ENCODE data around the gene PLCG1. TPM values are rescaled to one million over a fixed set of nuclear protein-coding genes. Genes with fewer than 3 reads are reported as not detected.

The PLCG1 gene
- total RNA-seq, 2 donors from 2014 or later = 81.0 to 83.0 TPM

GRCh38 chr20:41191562-41192500 is 54.5 kb downstream of the PLCG1 start:
- no peak for DNase-seq (ENCODE audit: low spot score)
- intact Hi-C loops (cut with DNase I) = no loop called here

- intact Hi-C loops (cut with DNase I) = no loop called here
- no peak for DNase-seq (ENCODE audit: low spot score)
Measured at GRCh38 chr20:41192575-41192974, 55.2 kb downstream of the PLCG1 start.

- DNase-seq (ENCODE audit: low spot score) = no peak
- intact Hi-C loops (cut with DNase I) = no loop called here
Measured at GRCh38 chr20:41196653-41197225, 59.4 kb downstream of the PLCG1 start.

- intact Hi-C loops (cut with DNase I) = loop anchor here in 1 of 2 donors (2.0 kb wide), 1 partner anchor 74 kb away; no protein-coding TSS in a partner anchor
- DNase-seq (ENCODE audit: low spot score) = no peak
Measured at GRCh38 chr20:41198443-41198842, 61.1 kb downstream of the PLCG1 start.

- intact Hi-C loops (cut with DNase I) = no loop called here
- no peak for DNase-seq (ENCODE audit: low spot score)
Measured at GRCh38 chr20:41200446-41201202, 63.3 kb downstream of the PLCG1 start.

- DNase-seq (ENCODE audit: low spot score) = no peak
- intact Hi-C loops (cut with DNase I) = no loop called here
Measured at GRCh38 chr20:41201760-41202159, 64.4 kb downstream of the PLCG1 start.

- intact Hi-C loops (cut with DNase I) = no loop called here
- DNase-seq (ENCODE audit: low spot score) = no peak
Measured at GRCh38 chr20:41202426-41202825, 65.1 kb downstream of the PLCG1 start.

GRCh38 chr20:41203660-41204059 is 66.3 kb downstream of the PLCG1 start:
- intact Hi-C loops (cut with DNase I) = no loop called here

GRCh38 chr20:41204304-41205265 is 67.2 kb downstream of the PLCG1 start:
- intact Hi-C loops (cut with DNase I) = no loop called here
- no peak for DNase-seq (ENCODE audit: low spot score)

More at GRCh38 chr20:41203660-41204059, 66.3 kb downstream of the PLCG1 start:
- no peak for DNase-seq (ENCODE audit: low spot score)

- intact Hi-C loops (cut with DNase I) = no loop called here
- no peak for DNase-seq (ENCODE audit: low spot score)
Measured at GRCh38 chr20:41205313-41205712, 68.0 kb downstream of the PLCG1 start.

GRCh38 chr20:41213150-41213820 is 75.9 kb downstream of the PLCG1 start:
- intact Hi-C loops (cut with DNase I) = no loop called here
- no peak for DNase-seq (ENCODE audit: low spot score)

- intact Hi-C loops (cut with DNase I) = no loop called here
- DNase-seq (ENCODE audit: low spot score) = no peak
Measured at GRCh38 chr20:41214202-41214601, 76.9 kb downstream of the PLCG1 start.

- DNase-seq (ENCODE audit: low spot score) = no peak
- intact Hi-C loops (cut with DNase I) = no loop called here
Measured at GRCh38 chr20:41214666-41215065, 77.3 kb downstream of the PLCG1 start.

- DNase-seq (ENCODE audit: low spot score) = no peak
- intact Hi-C loops (cut with DNase I) = no loop called here
Measured at GRCh38 chr20:41217422-41217821, 80.1 kb downstream of the PLCG1 start.

- no peak for DNase-seq (ENCODE audit: low spot score)
- intact Hi-C loops (cut with DNase I) = no loop called here
Measured at GRCh38 chr20:41218466-41218865, 81.1 kb downstream of the PLCG1 start.

- DNase-seq (ENCODE audit: low spot score) = no peak
- intact Hi-C loops (cut with DNase I) = no loop called here
Measured at GRCh38 chr20:41219824-41220223, 82.5 kb downstream of the PLCG1 start.

- no peak for DNase-seq (ENCODE audit: low spot score)
- intact Hi-C loops (cut with DNase I) = no loop called here
Measured at GRCh38 chr20:41221614-41222218, 84.4 kb downstream of the PLCG1 start.

GRCh38 chr20:41222296-41222695 is 85.0 kb downstream of the PLCG1 start:
- intact Hi-C loops (cut with DNase I) = no loop called here
- DNase-seq (ENCODE audit: low spot score) = no peak

All from posterior vena cava (tissue), 2 donors.